Activated CD8-positive, alpha-beta memory T cell treated with anti-CD3 and anti-CD28 coated beads, Interleukin-2, amount 50 U/mL, for 4 hours (primary cell): ENCODE results near the gene EP400.

ENCODE experiments used
- DNase-seq: peaks from one replicate; pipeline ENCODE4 v3.0.0-alpha.2; 2020

EP400 gene

GRCh38 chr12:132052196-132052932 is 102.6 kb downstream of the EP400 start:
- no peak for DNase-seq

DNA sequence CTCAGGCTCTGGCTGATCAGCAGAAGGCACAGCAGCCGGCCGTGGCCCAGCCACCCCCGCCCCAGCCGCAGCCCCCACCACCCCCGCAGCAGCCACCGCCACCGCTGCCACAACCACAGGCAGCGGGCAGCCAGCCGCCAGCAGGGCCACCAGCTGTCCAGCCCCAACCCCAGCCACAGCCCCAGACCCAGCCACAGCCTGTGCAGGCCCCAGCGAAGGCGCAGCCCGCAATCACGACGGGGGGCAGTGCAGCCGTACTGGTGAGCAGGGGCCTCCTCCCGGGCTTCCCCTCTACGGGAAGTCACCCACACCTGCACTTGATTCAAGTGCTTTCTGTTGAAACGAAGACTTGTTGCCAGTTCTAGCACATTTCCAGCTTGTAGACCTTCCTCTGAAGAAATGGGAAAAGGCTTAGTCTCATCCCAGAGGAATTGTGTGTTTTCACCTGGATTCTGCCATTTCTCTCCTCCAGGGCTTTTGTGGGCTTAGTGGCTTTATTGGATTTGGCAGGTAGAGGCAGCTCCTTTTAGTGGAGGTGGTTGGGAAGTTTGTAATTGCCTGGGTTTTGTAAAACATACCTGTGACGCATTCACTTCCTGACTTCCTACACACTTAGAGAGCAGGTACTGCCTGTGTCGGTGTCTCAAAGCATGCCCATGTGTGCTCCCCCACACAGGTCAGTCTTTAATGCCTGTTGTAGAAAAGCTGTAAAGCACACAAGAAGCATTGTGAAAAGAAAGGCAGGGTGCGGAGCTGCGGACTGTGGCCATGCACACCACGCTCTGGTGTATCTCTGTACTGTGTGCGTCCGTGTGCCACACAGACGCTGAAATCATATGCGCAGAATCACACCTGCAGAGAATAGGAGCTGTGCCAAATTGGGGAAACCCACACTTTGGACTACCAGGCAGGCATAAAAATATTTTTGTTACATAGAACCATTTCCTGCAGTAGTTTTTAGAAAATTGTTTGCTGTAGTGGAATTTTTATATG is 103.9 kb downstream of the EP400 start:
- DNase-seq: no peak

DNA sequence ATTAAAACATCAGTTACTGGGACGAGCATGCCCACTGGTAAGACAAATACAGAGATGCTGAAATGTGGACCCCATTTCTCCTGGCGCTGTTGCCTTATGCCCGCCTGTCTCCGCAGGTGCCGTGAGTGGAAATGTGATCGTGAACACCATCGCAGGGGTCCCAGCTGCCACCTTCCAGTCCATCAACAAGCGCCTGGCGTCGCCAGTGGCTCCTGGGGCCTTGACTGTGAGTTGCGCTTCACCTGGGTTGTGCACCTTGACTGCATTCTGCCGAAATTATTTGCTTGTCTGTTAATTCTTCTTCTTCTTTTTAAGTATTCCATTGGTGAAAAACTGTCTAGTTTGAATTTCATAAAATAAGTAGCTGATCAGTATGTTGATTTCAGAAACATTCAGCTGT is 105.2 kb downstream of the EP400 start:
- no peak for DNase-seq

DNA sequence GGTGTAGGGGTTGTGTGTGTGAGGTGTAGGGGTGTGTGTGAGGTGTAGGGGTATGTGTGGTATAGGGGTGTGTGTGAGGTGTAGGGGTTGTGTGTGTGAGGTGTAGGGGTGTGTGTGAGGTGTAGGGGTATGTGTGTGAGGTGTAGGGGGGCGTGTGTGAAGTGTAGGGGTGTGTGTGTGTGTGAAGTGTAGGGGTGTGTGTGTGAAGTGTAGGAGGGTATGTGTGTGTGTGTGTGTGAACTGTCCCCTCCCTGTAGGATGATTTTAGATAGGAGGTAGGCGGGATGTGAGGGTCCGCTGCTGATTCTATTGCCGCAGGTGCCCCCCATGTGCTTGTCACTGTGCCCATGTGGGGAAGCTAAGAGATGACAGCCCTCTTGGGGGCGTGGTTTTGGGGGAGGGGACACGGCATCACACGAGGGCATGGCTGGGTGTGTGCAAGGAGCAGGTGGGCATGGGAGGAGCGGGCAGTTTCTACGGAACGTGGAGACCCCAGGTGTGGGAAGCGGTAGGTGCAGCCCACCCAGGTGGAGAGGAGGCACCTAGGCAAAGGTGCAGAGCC is 105.9 kb downstream of the EP400 start:
- DNase-seq: no peak

- no peak for DNase-seq
Observed at GRCh38 chr12:132056320-132056719, 106.6 kb downstream of the EP400 start.

DNA sequence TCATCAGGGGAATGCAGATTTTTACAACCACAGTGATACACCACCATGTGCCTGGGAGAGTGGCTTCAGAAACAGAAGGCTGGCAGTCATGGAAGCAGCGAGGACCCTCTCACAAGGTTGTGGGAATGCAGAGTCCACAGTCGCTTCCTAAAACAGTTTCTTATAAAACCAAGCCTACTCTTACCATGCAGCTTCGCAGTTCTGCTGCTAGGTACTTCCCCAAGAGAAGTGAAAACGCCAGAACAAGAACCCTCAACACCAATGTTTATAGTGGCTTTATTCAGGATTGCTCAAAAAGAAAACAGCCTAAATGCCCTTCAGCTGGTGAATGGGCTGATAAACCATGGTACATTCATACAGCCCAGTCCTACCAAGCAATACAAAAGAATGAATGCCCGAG is 107.2 kb downstream of the EP400 start:
- DNase-seq: no peak

- DNase-seq: no peak
Observed at GRCh38 chr12:132057691-132058090, 107.9 kb downstream of the EP400 start.

- DNase-seq: no peak
Observed at GRCh38 chr12:132061197-132061596, 111.5 kb downstream of the EP400 start.

GRCh38 chr12:132061641-132062430 is 112.1 kb downstream of the EP400 start:
- DNase-seq: no peak

- no peak for DNase-seq
Observed at GRCh38 chr12:132062481-132062880, 112.7 kb downstream of the EP400 start.

- DNase-seq: no peak
Observed at GRCh38 chr12:132063491-132063890, 113.7 kb downstream of the EP400 start.

GRCh38 chr12:132064631-132065030 is 114.9 kb downstream of the EP400 start:
- DNase-seq: no peak

DNA sequence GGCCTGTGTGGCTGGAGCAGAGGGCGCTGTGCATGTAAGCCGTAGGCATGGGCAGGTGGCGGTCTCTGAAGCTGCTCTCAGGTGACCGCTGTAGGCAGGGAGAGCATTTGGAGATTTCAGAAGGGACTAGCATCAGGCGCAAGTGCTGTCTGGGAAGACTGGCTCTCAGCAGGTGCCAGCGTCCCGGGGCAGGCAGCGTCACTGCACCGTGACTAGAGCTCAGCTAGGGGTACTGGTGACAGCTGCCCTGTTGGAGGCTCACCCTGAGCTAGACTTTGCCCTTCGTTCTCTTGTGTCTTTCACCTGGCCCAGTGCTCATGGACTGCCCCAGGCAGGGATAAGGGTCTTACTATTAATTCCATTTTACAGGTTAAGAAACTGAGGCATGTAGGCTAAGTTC is 115.5 kb downstream of the EP400 start:
- no peak for DNase-seq

GRCh38 chr12:132065609-132066344 is 116.0 kb downstream of the EP400 start:
- DNase-seq: no peak

DNA sequence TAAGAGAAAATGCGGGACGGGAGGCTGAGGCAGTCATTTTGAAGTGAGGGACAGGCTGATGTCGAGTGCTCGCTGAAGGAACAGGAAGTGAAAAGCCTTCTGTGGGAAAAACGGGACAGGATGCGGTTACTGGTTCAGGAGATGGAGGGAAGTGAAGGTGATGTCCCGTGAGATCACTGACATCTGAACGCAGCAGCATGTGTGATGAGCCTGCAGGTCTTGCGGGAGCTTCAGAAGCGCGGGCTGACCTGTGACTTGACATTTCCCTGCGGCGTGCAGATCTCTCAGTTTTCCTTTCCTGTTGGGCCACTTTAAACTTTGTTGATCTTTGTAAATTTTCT is 116.6 kb downstream of the EP400 start:
- DNase-seq: no peak

- no peak for DNase-seq
Observed at GRCh38 chr12:132066749-132067148, 117.0 kb downstream of the EP400 start.

GRCh38 chr12:132067182-132067581 is 117.4 kb downstream of the EP400 start:
- no peak for DNase-seq

DNA sequence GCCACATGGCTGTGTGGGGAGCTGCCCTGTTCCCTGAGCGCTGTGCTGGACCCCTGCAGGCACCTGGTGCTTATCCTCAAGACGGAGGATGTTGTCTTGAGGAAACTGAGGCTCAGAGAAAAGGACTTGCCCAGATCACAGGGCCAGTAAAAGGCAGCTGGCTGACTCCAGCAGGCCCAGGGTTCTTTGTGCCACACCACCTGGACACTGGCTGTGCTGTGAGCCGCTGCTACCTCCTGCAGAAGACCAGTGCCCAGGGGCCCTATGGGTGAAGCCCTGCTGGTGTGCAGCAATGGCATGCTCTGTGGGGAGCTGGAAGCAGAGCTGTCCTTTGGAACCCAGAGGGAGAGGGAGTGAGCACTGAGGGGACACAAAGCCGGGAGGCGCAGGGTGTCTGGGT is 118.5 kb downstream of the EP400 start:
- DNase-seq: no peak

GRCh38 chr12:132069336-132069985 is 119.7 kb downstream of the EP400 start:
- DNase-seq: no peak

- no peak for DNase-seq
Observed at GRCh38 chr12:132070298-132070697, 120.6 kb downstream of the EP400 start.

GRCh38 chr12:132071040-132071810 is 121.5 kb downstream of the EP400 start:
- no peak for DNase-seq
